ENCODE measurements around the gene UBAP2L.
"Not testable (repeated sequence)": the region's sequence is repeated elsewhere in the genome, so short reads cannot be mapped to it uniquely, and the experiment has no call there.

Gene UBAP2L

GRCh38 chr1:154312229-154313065, 91.7 kb downstream of the UBAP2L start:
- DNase-seq: not testable (repeated sequence)

GRCh38 chr1:154313066-154313356, 92.3 kb downstream of the UBAP2L start:
- no peak for DNase-seq

- not testable (repeated sequence) for DNase-seq
These were observed 93.5 kb downstream of the UBAP2L start for GRCh38 chr1:154314226-154314625.

GRCh38 chr1:154316704-154317103, 95.9 kb downstream of the UBAP2L start:
- DNase-seq: no peak

DNA sequence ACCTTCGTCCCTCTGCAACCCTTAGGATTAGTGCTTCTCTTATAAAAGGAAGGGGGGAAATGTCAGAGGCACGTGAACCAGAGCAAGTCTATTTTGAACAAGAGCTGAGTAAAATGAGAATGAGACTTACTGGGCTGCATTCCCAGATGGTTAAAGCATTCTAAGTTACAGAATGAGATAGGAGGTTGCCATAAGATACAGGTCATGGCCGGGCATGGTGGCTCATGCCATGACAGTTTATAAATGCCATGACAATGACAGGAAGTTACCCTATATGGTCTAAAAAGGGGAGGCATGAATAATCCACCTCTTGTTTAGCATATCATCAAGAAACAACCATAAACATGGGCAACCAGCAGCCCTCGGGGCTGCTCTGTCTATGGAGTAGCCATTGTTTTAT, 97.6 kb downstream of the UBAP2L start:
- DNase-seq: no peak

Measured in CD4-positive, alpha-beta T cell treated with Interleukin-21 for 1 hour (primary cell).